HG02943 (cell line): ENCODE data around the gene PSMA5.

Experiments
- ATAC-seq: cut with Tn5 transposase; IDR thresholded peaks from one replicate; pipeline ENCODE4 v1.9.1; 2021; ENCODE audit warnings: mild to moderate bottlenecking, low read depth, moderate library complexity; ENCODE audit not compliant: unreplicated experiment

Gene PSMA5

DNA sequence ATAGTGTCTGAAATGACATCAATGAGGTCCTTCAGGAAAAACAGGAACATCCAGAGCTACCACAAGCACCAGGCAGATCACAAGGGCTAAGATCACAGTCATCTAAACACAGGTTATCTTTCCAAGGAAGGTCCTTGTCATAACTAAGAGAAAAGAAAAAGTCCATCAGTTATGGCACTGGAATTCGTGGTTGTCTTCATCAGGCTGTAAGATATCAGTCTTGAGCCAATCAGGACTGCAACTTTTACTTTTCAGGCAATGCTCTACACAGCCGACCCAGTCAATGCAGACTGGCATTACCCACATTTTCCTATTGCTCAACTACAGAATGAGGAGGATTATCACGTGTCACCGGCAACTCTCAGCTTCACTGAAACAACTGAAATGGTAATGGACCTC lies 54.9 kb downstream of the PSMA5 start:
- no peak for ATAC-seq

DNA sequence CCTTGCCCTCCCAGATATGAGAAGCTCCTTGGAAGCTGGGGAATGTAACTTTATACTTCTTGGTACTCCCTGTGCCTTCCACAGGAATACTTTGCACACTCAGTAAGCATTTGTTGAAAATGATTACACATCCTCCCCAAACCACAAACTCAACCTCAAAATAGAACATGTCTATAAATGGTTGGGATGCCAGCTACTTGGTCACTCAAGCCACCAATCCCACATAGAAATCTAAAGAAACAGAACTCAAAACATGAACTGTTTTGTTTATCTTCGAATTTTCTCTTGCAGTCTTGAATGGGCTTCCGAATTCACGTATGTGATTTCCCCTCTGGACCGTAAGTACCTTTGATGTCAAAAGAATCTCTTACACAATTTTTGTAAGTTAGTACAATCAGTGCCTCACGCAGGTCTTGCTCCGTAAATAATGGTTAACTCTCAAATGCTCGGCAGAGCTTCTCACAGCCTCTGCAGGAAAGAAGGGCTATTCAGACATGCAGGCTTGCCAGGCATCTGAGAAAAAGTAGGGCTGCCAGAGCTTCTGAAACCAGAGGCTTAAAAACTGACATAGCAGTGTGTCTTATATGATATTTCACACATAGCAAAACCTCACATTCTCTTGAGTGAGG lies 55.4 kb downstream of the PSMA5 start:
- no peak for ATAC-seq

GRCh38 chr1:109369167-109369746 lies 57.0 kb downstream of the PSMA5 start:
- no peak for ATAC-seq

DNA sequence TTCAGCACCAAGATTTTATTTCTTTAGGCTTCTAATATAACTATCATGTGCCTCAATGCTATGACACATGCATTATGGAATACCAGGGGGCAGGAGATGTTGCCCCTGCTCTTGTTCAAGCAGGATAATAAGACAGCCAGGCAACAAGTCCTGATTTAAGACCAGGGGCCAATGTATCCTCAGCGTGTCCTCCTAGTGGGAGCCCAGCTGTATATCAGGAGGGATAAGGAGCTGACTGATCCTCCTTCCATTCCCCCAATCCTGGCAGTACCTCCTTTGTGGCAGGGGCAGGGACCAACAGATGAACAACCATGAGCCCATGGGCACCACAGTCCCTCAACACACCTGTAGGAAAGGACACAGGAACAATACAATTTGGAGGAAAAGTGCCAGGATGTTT lies 57.8 kb downstream of the PSMA5 start:
- no peak for ATAC-seq

DNA sequence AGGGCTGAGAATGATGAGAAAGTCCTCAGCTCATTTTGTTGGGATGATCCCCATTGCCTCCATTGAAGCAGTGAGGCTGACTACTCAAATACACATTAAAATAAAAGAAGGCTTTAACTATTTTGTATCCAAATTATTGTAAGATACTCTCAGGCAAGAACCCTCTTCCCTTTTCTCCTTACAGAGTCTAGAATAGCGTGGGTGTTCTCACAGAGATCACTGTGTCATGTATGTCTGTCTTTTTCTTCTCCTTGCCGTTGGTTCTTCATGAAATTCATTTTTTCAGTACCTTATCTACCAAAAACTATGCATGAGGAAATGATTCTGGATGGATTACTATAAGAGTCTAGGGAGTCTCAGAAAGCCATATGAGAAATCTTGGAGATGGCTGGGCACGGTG lies 58.6 kb downstream of the PSMA5 start:
- ATAC-seq = no peak

GRCh38 chr1:109365642-109366204 lies 60.5 kb downstream of the PSMA5 start:
- no peak for ATAC-seq

DNA sequence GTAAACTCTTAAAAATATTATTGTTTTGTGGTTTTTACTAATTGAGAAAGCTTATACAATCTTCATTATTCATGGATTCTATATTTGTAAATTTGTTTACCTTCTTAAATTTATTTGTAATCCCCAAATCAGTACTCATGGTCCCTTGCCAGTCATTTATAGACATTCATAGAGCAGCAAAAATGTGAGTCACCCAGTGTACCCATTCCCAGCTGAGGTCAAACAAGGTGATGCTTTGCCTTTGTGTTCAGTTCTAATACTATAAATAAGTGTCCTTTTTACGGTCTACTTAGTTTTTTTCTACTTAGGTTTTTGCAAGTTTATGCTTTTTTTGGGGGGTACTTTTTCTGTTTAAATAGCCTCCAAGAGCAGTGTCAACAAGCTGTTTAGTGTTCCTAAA lies 64.6 kb downstream of the PSMA5 start:
- ATAC-seq = no peak

DNA sequence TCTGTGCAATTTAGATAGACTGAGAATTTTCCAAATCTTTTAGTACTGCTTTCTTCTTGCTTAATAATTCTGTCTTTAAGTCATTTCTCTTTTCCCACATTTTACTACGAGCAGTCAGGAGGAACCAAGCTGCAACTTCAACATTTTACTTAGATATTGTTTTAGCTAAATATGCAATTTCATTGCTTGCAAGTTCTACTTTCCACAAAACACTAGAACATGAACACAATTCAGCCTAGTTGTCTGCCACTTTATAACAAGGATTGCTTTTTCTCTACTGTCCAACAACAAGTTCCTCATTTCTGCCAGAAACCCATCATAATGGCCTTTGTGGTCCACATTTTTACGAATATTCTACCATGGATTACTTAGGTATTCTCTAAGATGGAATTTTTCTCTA lies 65.2 kb downstream of the PSMA5 start:
- ATAC-seq = no peak

DNA sequence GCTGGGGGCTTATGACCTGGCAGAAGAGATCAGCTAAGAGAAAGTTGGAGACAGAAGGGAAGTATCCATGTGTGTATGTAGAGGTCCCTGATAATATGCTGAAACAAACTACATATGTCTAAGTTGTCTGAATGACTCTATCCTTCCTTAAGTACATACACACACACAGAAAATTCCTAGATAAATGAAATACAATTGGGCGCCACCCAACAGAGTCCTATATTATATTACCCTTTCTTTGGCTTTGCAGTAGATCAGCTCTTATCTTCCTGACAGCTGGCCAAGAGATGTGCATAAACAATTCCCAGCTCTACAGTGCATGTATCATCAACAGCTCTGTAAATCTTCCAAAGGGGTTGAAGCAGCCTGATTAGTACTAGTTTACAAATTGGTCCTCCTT lies 68.6 kb downstream of the PSMA5 start:
- no peak for ATAC-seq

DNA sequence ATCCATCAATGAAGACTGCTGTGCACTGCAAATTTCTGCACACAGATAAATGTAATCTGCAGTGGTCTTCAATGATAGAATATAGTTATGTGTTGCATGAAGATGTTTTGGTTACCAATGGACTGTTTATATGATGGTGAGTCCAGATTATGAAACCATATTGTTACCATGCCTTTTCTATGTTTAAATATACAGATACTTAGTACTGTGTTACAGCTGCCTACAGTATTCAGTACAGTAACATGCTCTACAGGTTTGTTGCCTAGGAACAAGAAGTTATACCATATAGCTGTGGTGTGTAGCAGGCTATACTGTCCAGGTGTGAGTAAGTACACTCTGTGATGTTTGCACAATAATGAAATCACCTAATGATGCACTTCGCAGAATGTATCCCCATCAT lies 69.3 kb downstream of the PSMA5 start:
- ATAC-seq = no peak

- ATAC-seq = no peak
Measured at GRCh38 chr1:109356505-109356904, 69.7 kb downstream of the PSMA5 start.

DNA sequence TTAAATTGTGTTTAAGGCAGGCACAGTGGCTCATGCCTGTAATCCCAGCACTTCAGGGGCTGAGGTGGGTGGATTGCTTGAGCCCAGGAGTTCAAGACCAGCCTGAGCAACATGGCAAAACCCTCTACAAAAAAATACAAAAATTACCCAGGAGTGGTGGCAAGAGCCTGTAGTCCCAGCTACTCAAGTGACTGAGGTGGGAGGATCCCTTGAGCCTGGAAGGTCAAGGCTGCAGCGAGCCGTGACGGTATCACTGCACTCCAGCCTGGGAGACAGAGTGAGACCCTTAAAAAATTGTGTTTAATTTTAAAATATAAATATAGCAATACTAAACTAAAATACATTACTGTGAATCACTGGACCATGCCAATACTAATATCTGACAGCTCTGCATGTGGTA lies 71.3 kb downstream of the PSMA5 start:
- no peak for ATAC-seq

GRCh38 chr1:109351457-109351856 lies 74.8 kb downstream of the PSMA5 start:
- ATAC-seq = no peak

DNA sequence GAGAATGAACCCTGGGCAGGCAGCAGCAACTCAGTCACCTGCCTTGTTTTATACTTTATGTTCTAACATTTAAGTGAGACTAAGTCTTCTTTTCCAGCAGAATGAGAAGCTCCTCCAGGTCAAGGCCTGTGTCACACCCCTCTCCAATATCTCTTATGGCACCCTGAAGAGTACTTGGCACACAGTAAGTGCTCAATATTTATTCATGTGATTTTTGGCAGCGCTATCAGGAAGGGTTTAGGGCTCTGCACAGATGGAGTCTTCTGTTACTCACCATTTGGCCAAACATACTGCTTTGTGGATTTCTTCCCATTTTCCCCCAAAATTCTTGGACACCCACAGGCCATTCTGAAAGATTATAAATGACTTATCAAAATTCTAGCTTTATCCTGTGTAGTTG lies 75.6 kb downstream of the PSMA5 start:
- ATAC-seq = no peak

- no peak for ATAC-seq
Measured at GRCh38 chr1:109350182-109350581, 76.1 kb downstream of the PSMA5 start.
